H1 (cell line): ENCODE data around the gene DCAF17.

Experiments
- ASH2L ChIP-seq: fragments of 200-600, 300-600 bp; sonication (generic); IDR thresholded peaks from one replicate; pipeline ENCODE4 v1.7.1; 2017; ENCODE audit warnings: low read length
- CBX5 ChIP-seq: fragments of 300-800, 300-1000 bp; sonication (generic); IDR thresholded peaks from 2 replicates; pipeline ENCODE4 v1.7.1; 2016; ENCODE audit warnings: antibody characterized with exemption, low read length, low read depth
- CEBPB ChIP-seq: IDR thresholded peaks from 2 replicates; pipeline ENCODE4 v1.6.1; 2012; ENCODE audit warnings: low read depth, low read length
- CHD1 ChIP-seq: IDR thresholded peaks from 2 replicates; pipeline ENCODE4 v1.6.1; 2012; ENCODE audit warnings: low read depth, low read length, improper control_type of control experiment
- EGR1 ChIP-seq: IDR thresholded peaks from 2 replicates; pipeline ENCODE4 v1.6.1; 2011; ENCODE audit warnings: low read depth, low read length, borderline replicate concordance
- EP300 ChIP-seq, 2 experiments: IDR thresholded peaks; 1 replicate in 1 of 2; 2 replicates in 1 of 2; pipeline ENCODE4 v1.6.1; 2011 to 2012; ENCODE audit warnings: low read depth in 2 of 2, low read length in 2 of 2, mild to moderate bottlenecking in 2 of 2, borderline replicate concordance in 1 of 2, inconsistent platforms in 1 of 2, moderate library complexity in 1 of 2
- EZH2 ChIP-seq: fragments of 200-600 bp; sonication (generic); IDR thresholded peaks from 2 replicates; pipeline ENCODE4 v1.7.1; 2012; ENCODE audit warnings: low read depth, mild to moderate bottlenecking, moderate library complexity, low read length, inconsistent platforms; ENCODE audit not compliant: severe bottlenecking
- HDAC6 ChIP-seq: IDR thresholded peaks from one replicate; pipeline ENCODE4 v1.7.1; 2012; ENCODE audit warnings: low read depth, mild to moderate bottlenecking, inconsistent platforms, low read length, moderate library complexity
- SIN3A ChIP-seq, 2 experiments: IDR thresholded peaks in 1 of 2; conservative IDR thresholded peaks in 1 of 2; 2 replicates each; pipeline ENCODE4 v1.6.1; 2011 to 2012; ENCODE audit warnings: low read length in 2 of 2, improper control_type of control experiment in 1 of 2, low read depth in 1 of 2, mild to moderate bottlenecking in 1 of 2
- ZNF274 ChIP-seq: IDR thresholded peaks from 2 replicates; pipeline ENCODE4 v1.7.0; 2012; ENCODE audit warnings: low read length, borderline replicate concordance; ENCODE audit errors: extremely low read depth
- TF ChIP-seq, protein P1 (sequence below), 3 experiments: IDR thresholded peaks; 1 replicate in 2 of 3; 2 replicates in 1 of 3; pipeline versions ENCODE4 v1.5.1 to v1.6.1; 2011; ENCODE audit warnings: low read length in 3 of 3, mild to moderate bottlenecking in 3 of 3, inconsistent platforms in 2 of 3, low read depth in 1 of 3, moderate library complexity in 1 of 3; ENCODE audit not compliant: insufficient read depth in 1 of 3; ENCODE audit errors: control extremely low read depth in 1 of 3
- TF ChIP-seq, protein P2 (sequence below): IDR thresholded peaks from 2 replicates; pipeline ENCODE4 v1.6.1; 2011; ENCODE audit warnings: low read length, improper control_type of control experiment

DNA sequence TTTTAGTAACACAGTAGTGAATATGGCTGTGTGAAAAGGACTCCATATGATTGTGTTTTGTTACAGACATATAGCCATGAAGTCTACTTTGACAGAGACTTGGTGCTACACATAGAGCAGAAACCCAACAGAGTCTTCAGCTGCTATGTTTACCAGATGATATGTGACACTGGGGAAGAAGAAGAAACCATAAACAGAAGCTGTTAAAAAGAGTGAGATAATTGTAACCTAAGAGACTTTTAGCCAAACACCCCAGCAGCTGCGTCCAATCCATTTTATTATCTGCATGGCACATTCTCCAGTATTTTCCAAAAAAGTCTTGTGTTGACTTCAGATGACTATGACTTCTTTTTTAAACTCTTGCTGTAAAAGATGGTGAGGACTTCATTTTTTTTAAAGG is 46.9 kb downstream of the DCAF17 start:
- no peak for TF ChIP-seq ASH2L
- TF ChIP-seq, protein P1, sequence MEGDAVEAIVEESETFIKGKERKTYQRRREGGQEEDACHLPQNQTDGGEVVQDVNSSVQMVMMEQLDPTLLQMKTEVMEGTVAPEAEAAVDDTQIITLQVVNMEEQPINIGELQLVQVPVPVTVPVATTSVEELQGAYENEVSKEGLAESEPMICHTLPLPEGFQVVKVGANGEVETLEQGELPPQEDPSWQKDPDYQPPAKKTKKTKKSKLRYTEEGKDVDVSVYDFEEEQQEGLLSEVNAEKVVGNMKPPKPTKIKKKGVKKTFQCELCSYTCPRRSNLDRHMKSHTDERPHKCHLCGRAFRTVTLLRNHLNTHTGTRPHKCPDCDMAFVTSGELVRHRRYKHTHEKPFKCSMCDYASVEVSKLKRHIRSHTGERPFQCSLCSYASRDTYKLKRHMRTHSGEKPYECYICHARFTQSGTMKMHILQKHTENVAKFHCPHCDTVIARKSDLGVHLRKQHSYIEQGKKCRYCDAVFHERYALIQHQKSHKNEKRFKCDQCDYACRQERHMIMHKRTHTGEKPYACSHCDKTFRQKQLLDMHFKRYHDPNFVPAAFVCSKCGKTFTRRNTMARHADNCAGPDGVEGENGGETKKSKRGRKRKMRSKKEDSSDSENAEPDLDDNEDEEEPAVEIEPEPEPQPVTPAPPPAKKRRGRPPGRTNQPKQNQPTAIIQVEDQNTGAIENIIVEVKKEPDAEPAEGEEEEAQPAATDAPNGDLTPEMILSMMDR (IDR thresholded peaks at IDR 0.05; ENCODE audit: control extremely low read depth in 1 of 3, insufficient read depth in 1 of 3, low read depth in 1 of 3, low read length in 3 of 3) = no peak
- TF ChIP-seq EZH2 = no peak
- TF ChIP-seq CHD1 = no peak
- TF ChIP-seq CEBPB = no peak
- TF ChIP-seq, protein P2, sequence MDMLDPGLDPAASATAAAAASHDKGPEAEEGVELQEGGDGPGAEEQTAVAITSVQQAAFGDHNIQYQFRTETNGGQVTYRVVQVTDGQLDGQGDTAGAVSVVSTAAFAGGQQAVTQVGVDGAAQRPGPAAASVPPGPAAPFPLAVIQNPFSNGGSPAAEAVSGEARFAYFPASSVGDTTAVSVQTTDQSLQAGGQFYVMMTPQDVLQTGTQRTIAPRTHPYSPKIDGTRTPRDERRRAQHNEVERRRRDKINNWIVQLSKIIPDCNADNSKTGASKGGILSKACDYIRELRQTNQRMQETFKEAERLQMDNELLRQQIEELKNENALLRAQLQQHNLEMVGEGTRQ = no peak
- no peak for TF ChIP-seq HDAC6
- no peak for TF ChIP-seq EGR1
- no peak for TF ChIP-seq ZNF274
- no peak for TF ChIP-seq SIN3A (conservative IDR thresholded peaks at IDR 0.05 in 1 of 2, IDR thresholded peaks at IDR 0.05 in 1 of 2; ENCODE audit: low read depth in 1 of 2, low read length in 2 of 2)
- no peak for TF ChIP-seq EP300 (IDR thresholded peaks at IDR 0.05; ENCODE audit: borderline replicate concordance in 1 of 2, low read depth in 2 of 2, low read length in 2 of 2)
- TF ChIP-seq CBX5 = no peak
